H1 (cell line): ENCODE measurements around the gene OR1K1.

Experiments
- CEBPB ChIP-seq: IDR thresholded peaks from 2 replicates; pipeline ENCODE4 v1.6.1; 2012; ENCODE audit warnings: low read depth, low read length
- CTCF ChIP-seq, 3 experiments: IDR thresholded peaks; 1 replicate in 2 of 3; 2 replicates in 1 of 3; pipeline versions ENCODE4 v1.5.1 to v1.6.1; 2011; ENCODE audit warnings: low read length in 3 of 3, mild to moderate bottlenecking in 3 of 3, inconsistent platforms in 2 of 3, low read depth in 1 of 3, moderate library complexity in 1 of 3; ENCODE audit not compliant: insufficient read depth in 1 of 3; ENCODE audit errors: control extremely low read depth in 1 of 3
- EZH2 ChIP-seq: fragments of 200-600 bp; sonication (generic); IDR thresholded peaks from 2 replicates; pipeline ENCODE4 v1.7.1; 2012; ENCODE audit warnings: low read depth, mild to moderate bottlenecking, moderate library complexity, low read length, inconsistent platforms; ENCODE audit not compliant: severe bottlenecking
- FOSL1 ChIP-seq: IDR thresholded peaks from 2 replicates; pipeline ENCODE4 v1.6.1; 2011; ENCODE audit warnings: mild to moderate bottlenecking, low read depth, low read length, moderate library complexity; ENCODE audit not compliant: insufficient read depth
- GTF2F1 ChIP-seq: IDR thresholded peaks from 2 replicates; pipeline ENCODE4 v1.6.1; 2012; ENCODE audit warnings: low read depth, low read length, improper control_type of control experiment, borderline replicate concordance
- POLR2A ChIP-seq, 2 experiments: IDR thresholded peaks; 1 replicate in 1 of 2; 2 replicates in 1 of 2; pipeline ENCODE4 v1.6.1; 2011; ENCODE audit warnings: low read depth in 2 of 2, low read length in 2 of 2, mild to moderate bottlenecking in 2 of 2; ENCODE audit errors: control extremely low read depth in 1 of 2
- POLR2AphosphoS5 ChIP-seq: IDR thresholded peaks from 2 replicates; pipeline ENCODE4 v1.6.1; 2011; ENCODE audit warnings: low read depth, low read length
- TAF1 ChIP-seq: IDR thresholded peaks from 2 replicates; pipeline ENCODE4 v1.6.1; 2011; ENCODE audit warnings: mild to moderate bottlenecking, low read depth, low read length

GRCh38 chr9:122820490-122820845, 20.5 kb downstream of the OR1K1 start:
- no peak for TF ChIP-seq EZH2
- TF ChIP-seq FOSL1 = no peak
- no peak for TF ChIP-seq TAF1
- TF ChIP-seq GTF2F1 = no peak
- TF ChIP-seq CTCF (IDR thresholded peaks at IDR 0.05; ENCODE audit: control extremely low read depth in 1 of 3, insufficient read depth in 1 of 3, low read depth in 1 of 3, low read length in 3 of 3) = no peak
- no peak for TF ChIP-seq POLR2A (IDR thresholded peaks at IDR 0.05; ENCODE audit: control extremely low read depth in 1 of 2, low read depth in 2 of 2, low read length in 2 of 2)
- TF ChIP-seq POLR2AphosphoS5 = no peak
- no peak for TF ChIP-seq CEBPB
